Upper lobe of right lung (tissue), 1 donor: ENCODE measurements around the gene C19orf81. TPM values are rescaled to one million over a fixed set of nuclear protein-coding genes. Genes with fewer than 3 reads are reported as not detected.

Experiments
- ATAC-seq: fragments of 200-7000 bp; cut with Tn5 transposase; one replicate; pipeline ENCODE4 v1.9.1; 2020; ENCODE audit warnings: mild to moderate bottlenecking, moderate library complexity
- DNase-seq: peaks from one replicate; pipeline ENCODE4 v3.0.0-alpha.2; 2020
- H3K27ac ChIP-seq: fragments of 200-600 bp; one replicate; pipeline ENCODE4 v1.8.0; 2022
- H3K27me3 ChIP-seq: fragments of 200-600 bp; one replicate; pipeline ENCODE4 v1.8.0; 2022; ENCODE audit warnings: mild to moderate bottlenecking
- H3K36me3 ChIP-seq: fragments of 200-600 bp; one replicate; pipeline ENCODE4 v1.8.0; 2022
- H3K4me1 ChIP-seq: fragments of 200-600 bp; one replicate; pipeline ENCODE4 v1.8.0; 2022
- H3K4me3 ChIP-seq: fragments of 200-600 bp; one replicate; pipeline ENCODE4 v1.8.0; 2022; ENCODE audit warnings: mild to moderate bottlenecking
- H3K9me3 ChIP-seq: fragments of 200-600 bp; one replicate; pipeline ENCODE4 v1.8.0; 2022
- CTCF ChIP-seq: fragments of 200-600 bp; IDR thresholded peaks from one replicate; pipeline ENCODE4 v1.8.0; 2022; ENCODE audit warnings: antibody characterized with exemption
- intact Hi-C: fragments of 100-400 bp; cut with DNase I; formaldehyde crosslinking; loops from one replicate; pipeline ENCODE4 v1.11.0; 2022
- total RNA-seq: library from RNA; stranded (reverse); fragmentation: NEBNext Ultra II Directional; extraction: Animal tissue kit (Norgen Biotek cat#: 25700); gene quantifications from one replicate; pipeline ENCODE4 v1.2.1, GENCODE V29; 2021
- donor health status: DM: no; HTN: yes; CAD: no; lungs with severe emphysema.

Gene C19orf81
- total RNA-seq, 1 donor from 2014 or later, result 3.9 TPM

- DNase-seq, result no peak
- no peak for ATAC-seq
- intact Hi-C loops, result no loop called here
- Histone ChIP-seq H3K27ac (no peak overlapping the region), H3K27me3 (peaks cover 59% of the 10 kb centered on the region), H3K36me3 (no peaks in the 10 kb centered on the region), H3K9me3 (no peaks in the 10 kb centered on the region), H3K4me3 (no peak overlapping the region), H3K4me1 (peaks cover 2% of the 10 kb centered on the region)
- no peak for TF ChIP-seq CTCF
Measured at GRCh38 chr19:50664204-50664603, 15.0 kb downstream of the C19orf81 start.

GRCh38 chr19:50666346-50667176 lies 17.3 kb downstream of the C19orf81 start:
- Histone ChIP-seq H3K4me1 (no peaks in the 10 kb centered on the region), H3K36me3 (no peaks in the 10 kb centered on the region), H3K27me3 (peaks cover 58% of the 10 kb centered on the region), H3K27ac (no peak overlapping the region), H3K9me3 (no peaks in the 10 kb centered on the region), H3K4me3 (no peak overlapping the region)
- DNase-seq, result no peak
- no peak for TF ChIP-seq CTCF
- intact Hi-C loops, result no loop called here
- no peak for ATAC-seq

GRCh38 chr19:50667177-50667758 lies 18.0 kb downstream of the C19orf81 start:
- ATAC-seq (no peak), DNase-seq (no peak)
- Histone ChIP-seq H3K4me1 (no peaks in the 10 kb centered on the region), H3K27me3 (peaks cover 54% of the 10 kb centered on the region), H3K9me3 (no peaks in the 10 kb centered on the region), H3K4me3 (no peak overlapping the region), H3K36me3 (no peaks in the 10 kb centered on the region), H3K27ac (no peak overlapping the region)
- intact Hi-C loops, result no loop called here
- TF ChIP-seq CTCF, result no peak

- no peak overlapping the region for H3K27ac ChIP-seq
- no peaks in the 10 kb centered on the region for H3K36me3 ChIP-seq
- no peaks in the 10 kb centered on the region for H3K4me1 ChIP-seq
- peaks cover 54% of the 10 kb centered on the region for H3K27me3 ChIP-seq
- TF ChIP-seq CTCF, result no peak
- H3K4me3 ChIP-seq, result no peak overlapping the region
- no peak for DNase-seq
- no peaks in the 10 kb centered on the region for H3K9me3 ChIP-seq
- ATAC-seq, result no peak
- intact Hi-C loops, result no loop called here
Measured at GRCh38 chr19:50667759-50668231, 18.6 kb downstream of the C19orf81 start.

GRCh38 chr19:50668416-50668815 lies 19.2 kb downstream of the C19orf81 start:
- TF ChIP-seq CTCF, result no peak
- peaks cover 54% of the 10 kb centered on the region for H3K27me3 ChIP-seq
- H3K27ac ChIP-seq, result no peak overlapping the region
- no peak overlapping the region for H3K4me3 ChIP-seq
- H3K9me3 ChIP-seq, result no peaks in the 10 kb centered on the region
- H3K4me1 ChIP-seq, result no peaks in the 10 kb centered on the region
- ATAC-seq (no peak), DNase-seq (no peak)
- intact Hi-C loops, result no loop called here
- H3K36me3 ChIP-seq, result no peaks in the 10 kb centered on the region
